ENCODE data around the gene TRIM2.

TRIM2 gene

GRCh38 chr4:153281476-153281875, 77.2 kb downstream of the TRIM2 start:
- Histone ChIP-seq H3K36me3 (peaks cover 24 to 35% (median 24%) of the 10 kb centered on the region in 3 donors), H3K27ac (no peak overlapping the region), H3K27me3 (no peaks in the 10 kb centered on the region), H3K4me3 (no peak overlapping the region), H3K4me1 (no peaks in the 10 kb centered on the region), H3K9me3 (peaks cover 0 to 3% (median 0%) of the 10 kb centered on the region in 3 donors)
- intact Hi-C loops (cut with DNase I; ENCODE audit: low total_unique reads) = no loop called here
- no peak for DNase-seq
- TF ChIP-seq CTCF (IDR thresholded peaks at IDR 0.05) = no peak

- H3K27me3 ChIP-seq = no peaks in the 10 kb centered on the region
- H3K4me1 ChIP-seq = no peaks in the 10 kb centered on the region
- H3K36me3 ChIP-seq = peaks cover 18 to 35% (median 24%) of the 10 kb centered on the region in 3 donors
- H3K9me3 ChIP-seq = peaks cover 0 to 3% (median 0%) of the 10 kb centered on the region in 3 donors
- no peak overlapping the region for H3K27ac ChIP-seq
- intact Hi-C loops (cut with DNase I; ENCODE audit: low total_unique reads) = no loop called here
- no peak for TF ChIP-seq CTCF (IDR thresholded peaks at IDR 0.05)
- DNase-seq = no peak
- no peak overlapping the region for H3K4me3 ChIP-seq
Measured at GRCh38 chr4:153282023-153282422, 77.8 kb downstream of the TRIM2 start.

GRCh38 chr4:153283260-153283659, 79.0 kb downstream of the TRIM2 start:
- no peak for TF ChIP-seq CTCF (IDR thresholded peaks at IDR 0.05)
- Histone ChIP-seq H3K36me3 (peaks cover 9 to 27% (median 24%) of the 10 kb centered on the region in 3 donors), H3K4me1 (no peaks in the 10 kb centered on the region), H3K27me3 (no peaks in the 10 kb centered on the region), H3K27ac (no peak overlapping the region), H3K4me3 (no peak overlapping the region), H3K9me3 (peaks cover 0 to 6% (median 4%) of the 10 kb centered on the region in 3 donors)
- DNase-seq = no peak
- intact Hi-C loops (cut with DNase I; ENCODE audit: low total_unique reads) = no loop called here

GRCh38 chr4:153290134-153290533, 85.9 kb downstream of the TRIM2 start:
- no peak overlapping the region for H3K27ac ChIP-seq
- no peak for DNase-seq
- no peak overlapping the region for H3K4me3 ChIP-seq
- peaks cover 0 to 5% (median 5%) of the 10 kb centered on the region in 3 donors for H3K9me3 ChIP-seq
- intact Hi-C loops (cut with DNase I; ENCODE audit: low total_unique reads) = no loop called here
- H3K4me1 ChIP-seq = peaks cover 0 to 15% (median 10%) of the 10 kb centered on the region in 4 donors
- H3K27me3 ChIP-seq = no peaks in the 10 kb centered on the region
- peaks cover 0 to 8% (median 3%) of the 10 kb centered on the region in 3 donors for H3K36me3 ChIP-seq
- no peak for TF ChIP-seq CTCF (IDR thresholded peaks at IDR 0.05)

GRCh38 chr4:153291562-153291961, 87.3 kb downstream of the TRIM2 start:
- Histone ChIP-seq H3K4me3 (no peak overlapping the region), H3K4me1 (peaks cover 0 to 23% (median 17%) of the 10 kb centered on the region in 4 donors), H3K36me3 (peaks cover 0 to 17% (median 12%) of the 10 kb centered on the region in 3 donors), H3K9me3 (peaks cover 0 to 5% (median 5%) of the 10 kb centered on the region in 3 donors), H3K27me3 (no peaks in the 10 kb centered on the region), H3K27ac (no peak overlapping the region)
- TF ChIP-seq CTCF (IDR thresholded peaks at IDR 0.05) = no peak
- intact Hi-C loops (cut with DNase I; ENCODE audit: low total_unique reads) = no loop called here
- no peak for DNase-seq

All from tibial artery (tissue), 4 donors.